Skeletal muscle satellite cell (primary cell): ENCODE results near the gene UNC5A.

ENCODE experiments used
- H3K27me3 ChIP-seq: 2 replicates; pipeline ENCODE4 v1.7.0; 2013; ENCODE audit warnings: low read length; ENCODE audit not compliant: control insufficient read depth, insufficient read depth
- H3K36me3 ChIP-seq: 2 replicates; pipeline ENCODE4 v1.7.0; 2013; ENCODE audit warnings: mild to moderate bottlenecking, control low read depth, low read length; ENCODE audit not compliant: insufficient read depth
- H3K4me1 ChIP-seq: 2 replicates; pipeline ENCODE4 v1.7.0; 2013; ENCODE audit warnings: low read length; ENCODE audit not compliant: control insufficient read depth, insufficient read depth
- H3K4me2 ChIP-seq: 2 replicates; pipeline ENCODE4 v1.7.0; 2013; ENCODE audit warnings: mild to moderate bottlenecking, low read length
- H3K4me3 ChIP-seq: 2 replicates; pipeline ENCODE4 v1.7.0; 2013; ENCODE audit warnings: low read length
- H3K9ac ChIP-seq: 2 replicates; pipeline ENCODE4 v1.7.0; 2013; ENCODE audit warnings: mild to moderate bottlenecking, low read depth, low read length, moderate library complexity
- H3K9me3 ChIP-seq: replicated peaks from 2 replicates; pipeline ENCODE4 v1.7.0; 2013; ENCODE audit warnings: mild to moderate bottlenecking, control low read depth, low read length

UNC5A gene

DNA sequence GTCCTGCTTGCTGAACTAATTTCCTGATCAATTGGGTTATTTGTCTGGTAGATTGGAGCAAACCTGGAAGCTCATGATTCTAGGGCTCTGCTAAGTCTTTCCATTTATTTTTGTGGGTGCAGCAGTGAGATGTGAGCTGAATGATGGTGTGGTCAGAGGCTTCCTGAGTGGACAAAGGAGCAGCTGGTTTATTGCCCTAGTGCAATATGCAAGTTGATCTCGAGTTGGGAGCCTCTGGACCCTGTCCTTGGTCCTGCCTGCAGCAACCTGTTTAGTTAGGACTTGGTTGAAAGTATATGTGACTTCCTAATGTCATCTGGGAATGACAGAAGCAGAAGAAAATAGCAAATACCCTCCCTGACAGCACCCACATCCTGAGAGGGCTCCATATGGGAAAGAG, 4.2 kb upstream of the UNC5A start:
- Histone ChIP-seq H3K9me3 (no peaks in the 10 kb centered on the region), H3K4me3 (no peak overlapping the region), H3K4me1 (peaks cover 5% of the 10 kb centered on the region), H3K4me2 (no peak overlapping the region), H3K27me3 (peaks cover 50% of the 10 kb centered on the region), H3K9ac (no peak overlapping the region), H3K36me3 (no peaks in the 10 kb centered on the region)

DNA sequence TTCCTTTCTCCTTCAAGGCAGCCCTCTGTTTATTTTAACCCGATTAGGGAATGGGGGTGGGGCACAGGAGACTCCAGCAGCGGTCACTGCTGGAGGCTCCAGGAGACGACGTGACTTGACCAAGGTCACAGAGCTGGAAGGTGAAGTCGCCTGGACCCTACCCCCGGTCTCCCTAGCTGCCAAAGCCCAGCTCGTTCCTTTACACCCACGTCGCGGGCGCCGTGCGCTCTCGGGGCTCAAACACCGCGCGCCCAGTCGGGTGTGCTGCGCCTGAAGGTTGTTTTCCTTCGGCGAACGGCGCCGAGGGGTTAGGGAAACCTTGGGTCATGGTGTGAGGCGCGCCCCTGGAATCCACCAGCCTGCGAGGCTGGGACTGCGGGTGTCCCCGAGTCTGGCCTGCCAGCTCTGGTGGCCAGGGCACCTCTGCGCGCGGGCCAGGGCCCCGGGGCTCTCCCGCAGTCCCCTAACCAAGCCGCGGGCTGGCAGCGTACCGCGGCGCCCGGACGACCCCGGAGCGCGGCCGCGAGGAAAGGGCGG, 747 bp upstream of the UNC5A start:
- H3K27me3 ChIP-seq = peaks cover 66% of the 10 kb centered on the region
- H3K4me2 ChIP-seq = peak overlapping the region; percentile 73
- H3K9me3 ChIP-seq = no peaks in the 10 kb centered on the region
- peaks cover 6% of the 10 kb centered on the region for H3K4me1 ChIP-seq
- no peak overlapping the region for H3K9ac ChIP-seq
- H3K4me3 ChIP-seq = no peak overlapping the region
- no peaks in the 10 kb centered on the region for H3K36me3 ChIP-seq

DNA sequence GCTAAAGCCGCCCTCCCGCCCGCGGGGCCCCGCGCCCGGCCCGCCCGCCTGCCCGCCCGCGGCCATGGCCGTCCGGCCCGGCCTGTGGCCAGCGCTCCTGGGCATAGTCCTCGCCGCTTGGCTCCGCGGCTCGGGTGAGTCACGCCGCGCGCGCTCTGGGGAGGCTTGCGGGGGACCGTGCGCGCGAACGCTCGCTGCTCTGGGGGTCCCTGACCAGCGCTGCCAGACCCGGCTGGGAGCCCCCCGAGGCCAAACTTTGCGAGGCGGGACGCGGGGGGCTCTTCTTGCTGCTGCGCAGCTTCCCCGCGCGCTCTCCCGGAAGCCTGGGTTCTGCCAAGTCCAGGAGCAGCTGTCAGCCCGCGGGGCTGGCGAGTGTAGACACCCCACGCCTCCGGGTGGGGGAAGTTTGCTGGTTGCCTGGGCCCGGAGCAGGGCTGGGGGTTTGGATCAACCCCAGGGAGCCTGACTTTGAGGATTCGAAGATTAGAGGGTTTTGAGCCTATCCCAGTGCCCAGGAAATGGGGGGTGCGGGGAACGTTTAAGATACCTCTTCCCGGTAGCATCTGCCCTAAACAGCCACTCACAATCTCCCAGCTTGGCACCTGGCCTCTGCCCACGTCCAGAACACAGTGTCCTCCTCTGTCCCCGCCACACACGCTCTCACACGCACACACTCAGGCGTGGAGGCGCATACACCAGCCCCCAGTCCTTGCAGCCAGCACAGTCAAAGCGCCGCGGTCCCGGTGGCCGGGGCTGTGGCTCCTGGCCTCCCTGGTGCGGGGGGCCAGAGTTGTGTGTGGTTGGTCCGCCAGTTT, 535 bp downstream of the UNC5A start:
- H3K4me1 ChIP-seq = peaks cover 6% of the 10 kb centered on the region
- no peaks in the 10 kb centered on the region for H3K36me3 ChIP-seq
- H3K9ac ChIP-seq = no peak overlapping the region
- H3K9me3 ChIP-seq = no peaks in the 10 kb centered on the region
- H3K4me3 ChIP-seq = peak overlapping the region; percentile 50
- peaks cover 71% of the 10 kb centered on the region for H3K27me3 ChIP-seq
- H3K4me2 ChIP-seq = peak overlapping the region; percentile 73

DNA sequence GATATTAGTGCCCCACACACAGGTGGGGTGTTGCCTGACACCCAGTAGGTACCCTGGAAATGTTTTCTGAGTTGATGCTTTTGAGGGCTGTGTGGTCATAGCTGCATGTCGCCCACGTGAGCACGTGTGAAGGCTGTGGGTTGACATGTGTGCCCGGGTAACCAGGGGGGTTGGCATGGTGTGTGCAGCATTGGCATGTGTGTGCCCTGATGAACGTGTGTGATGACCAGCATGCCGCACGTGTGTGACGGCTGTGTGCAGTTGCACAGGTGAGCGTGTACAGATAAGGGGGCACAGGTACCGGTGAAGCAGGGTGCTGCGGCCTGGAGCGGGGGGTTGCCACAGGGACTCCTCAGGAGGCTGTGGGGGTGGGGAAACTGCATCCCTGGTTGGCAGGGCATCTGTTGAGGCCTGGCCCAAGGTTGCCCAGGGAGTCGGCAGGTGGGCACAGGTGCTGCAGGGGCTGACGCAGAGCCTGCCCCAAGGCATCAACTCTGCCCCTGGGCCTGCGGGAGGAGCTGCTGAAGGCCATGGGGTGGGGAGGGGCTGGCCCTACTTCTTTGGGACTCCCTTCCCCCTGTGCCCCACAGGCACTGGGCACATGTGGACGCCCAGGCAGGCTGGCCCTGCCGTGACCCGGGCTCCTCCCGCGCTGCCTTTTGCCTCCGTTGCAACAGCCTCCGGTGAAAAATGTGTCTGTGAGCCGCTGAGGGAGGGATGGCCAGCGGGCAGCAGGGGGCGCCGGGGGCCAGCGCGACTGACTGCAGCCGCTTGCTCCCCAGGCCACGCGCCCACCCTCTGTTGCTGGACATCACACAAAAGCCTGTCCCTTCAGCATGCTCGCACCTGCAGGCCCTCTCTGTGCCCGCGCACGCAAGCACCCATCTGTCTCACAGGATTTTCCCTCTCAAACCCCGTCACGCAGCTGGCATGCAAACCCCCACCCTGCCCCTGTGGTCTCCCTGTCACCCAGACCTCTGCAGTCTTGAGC, 2.2 kb downstream of the UNC5A start:
- H3K27me3 ChIP-seq = peaks cover 75% of the 10 kb centered on the region

DNA sequence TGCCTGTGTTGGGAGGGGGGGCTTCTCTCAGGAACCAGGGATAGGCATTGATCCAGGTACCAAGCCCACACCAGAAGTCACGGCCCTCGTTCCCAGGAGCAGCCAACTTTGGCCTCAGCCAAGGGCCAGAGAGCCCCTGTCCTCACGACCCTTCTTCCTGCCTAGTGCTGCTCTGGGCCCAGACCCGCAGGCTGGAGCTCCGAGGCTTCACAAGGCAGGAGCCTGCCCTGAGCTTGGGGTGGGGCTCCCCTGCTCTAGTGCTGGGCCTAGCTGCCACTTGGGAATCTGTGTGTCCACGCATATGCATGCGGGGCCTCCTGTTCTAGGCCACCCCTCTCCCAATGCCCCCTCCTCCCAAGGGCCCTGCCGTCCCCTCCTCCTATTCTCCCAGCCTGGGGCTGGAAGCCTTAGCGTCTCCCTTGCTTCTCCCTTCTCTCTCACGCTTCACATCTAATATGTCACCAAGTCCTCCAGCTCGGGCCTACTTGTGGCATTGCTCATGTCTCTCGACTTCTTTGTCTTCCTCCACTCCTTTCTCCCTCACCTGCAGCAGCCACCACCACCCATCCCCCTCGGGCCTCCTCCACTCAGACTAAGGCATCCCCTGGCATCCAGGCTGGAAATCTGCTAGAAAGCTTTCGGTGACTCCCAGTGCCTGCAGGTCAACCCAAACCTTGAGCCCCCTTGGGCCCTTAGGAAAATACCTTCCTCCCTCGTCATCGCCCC, 3.4 kb downstream of the UNC5A start:
- peaks cover 6% of the 10 kb centered on the region for H3K4me1 ChIP-seq
- H3K27me3 ChIP-seq = peaks cover 77% of the 10 kb centered on the region
- no peak overlapping the region for H3K9ac ChIP-seq
- H3K4me3 ChIP-seq = no peak overlapping the region
- H3K36me3 ChIP-seq = no peaks in the 10 kb centered on the region
- no peak overlapping the region for H3K4me2 ChIP-seq
- no peaks in the 10 kb centered on the region for H3K9me3 ChIP-seq

More for the DNA sequence above, 2.2 kb downstream of the UNC5A start:
- no peaks in the 10 kb centered on the region for H3K9me3 ChIP-seq
- H3K9ac ChIP-seq = no peak overlapping the region
- no peak overlapping the region for H3K4me3 ChIP-seq
- peaks cover 6% of the 10 kb centered on the region for H3K4me1 ChIP-seq
- no peak overlapping the region for H3K4me2 ChIP-seq
- H3K36me3 ChIP-seq = no peaks in the 10 kb centered on the region

DNA sequence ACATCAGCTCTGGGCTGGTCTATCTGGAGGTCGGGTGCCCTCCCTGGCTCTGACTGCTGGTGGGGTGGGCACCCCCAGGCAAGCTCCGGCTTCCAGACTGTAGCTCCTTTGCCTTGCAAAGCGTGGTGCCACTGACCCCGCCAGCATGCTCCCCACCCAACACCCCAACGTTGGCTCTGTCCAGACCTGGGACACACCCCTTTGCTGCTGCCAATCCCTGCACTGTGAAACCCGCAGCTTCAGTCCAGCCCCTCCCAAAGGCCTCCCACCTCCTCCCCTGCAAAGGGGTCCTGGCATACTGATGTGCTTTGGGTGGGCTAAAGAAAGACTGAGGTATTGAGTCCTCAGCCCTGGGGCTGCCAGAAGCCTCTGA, 3.9 kb downstream of the UNC5A start:
- peaks cover 77% of the 10 kb centered on the region for H3K27me3 ChIP-seq
- H3K4me1 ChIP-seq = peaks cover 6% of the 10 kb centered on the region
- H3K9me3 ChIP-seq = no peaks in the 10 kb centered on the region

DNA sequence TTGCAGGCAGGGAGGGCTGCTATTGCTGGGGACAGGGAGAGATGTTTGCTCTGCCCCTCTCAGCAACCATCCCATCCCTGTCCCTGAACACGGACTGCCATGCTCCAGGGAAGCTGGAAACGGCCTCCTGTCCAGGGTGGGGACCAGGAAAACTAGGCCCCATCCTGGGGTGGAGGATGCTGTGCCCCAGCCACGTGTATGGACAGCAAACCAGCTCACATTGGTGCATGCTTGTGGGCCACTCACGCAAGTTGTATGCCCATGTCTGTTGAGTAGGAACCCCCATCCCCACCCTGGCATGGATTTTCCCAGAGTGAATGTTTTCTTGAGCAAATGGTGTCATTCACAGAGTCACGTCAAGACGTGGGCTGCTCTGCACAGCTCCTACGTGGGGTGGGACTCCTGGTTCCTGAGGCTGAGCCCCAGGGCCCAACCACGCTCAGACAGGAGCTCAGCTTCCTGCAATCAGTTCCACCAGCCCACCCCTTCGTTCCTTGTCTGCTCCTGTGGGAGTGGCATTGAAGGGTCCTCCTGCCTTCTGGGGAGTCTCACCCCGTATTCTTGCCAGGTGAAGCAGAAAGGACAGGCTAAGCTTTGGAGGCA, 4.6 kb downstream of the UNC5A start:
- no peaks in the 10 kb centered on the region for H3K9me3 ChIP-seq
- H3K4me1 ChIP-seq = peaks cover 6% of the 10 kb centered on the region
- H3K36me3 ChIP-seq = no peaks in the 10 kb centered on the region
- H3K9ac ChIP-seq = no peak overlapping the region
- H3K4me2 ChIP-seq = no peak overlapping the region
- peaks cover 75% of the 10 kb centered on the region for H3K27me3 ChIP-seq
- H3K4me3 ChIP-seq = no peak overlapping the region

More for the DNA sequence above, 3.9 kb downstream of the UNC5A start:
- no peak overlapping the region for H3K4me3 ChIP-seq
- H3K4me2 ChIP-seq = no peak overlapping the region
- no peaks in the 10 kb centered on the region for H3K36me3 ChIP-seq
- H3K9ac ChIP-seq = no peak overlapping the region

DNA sequence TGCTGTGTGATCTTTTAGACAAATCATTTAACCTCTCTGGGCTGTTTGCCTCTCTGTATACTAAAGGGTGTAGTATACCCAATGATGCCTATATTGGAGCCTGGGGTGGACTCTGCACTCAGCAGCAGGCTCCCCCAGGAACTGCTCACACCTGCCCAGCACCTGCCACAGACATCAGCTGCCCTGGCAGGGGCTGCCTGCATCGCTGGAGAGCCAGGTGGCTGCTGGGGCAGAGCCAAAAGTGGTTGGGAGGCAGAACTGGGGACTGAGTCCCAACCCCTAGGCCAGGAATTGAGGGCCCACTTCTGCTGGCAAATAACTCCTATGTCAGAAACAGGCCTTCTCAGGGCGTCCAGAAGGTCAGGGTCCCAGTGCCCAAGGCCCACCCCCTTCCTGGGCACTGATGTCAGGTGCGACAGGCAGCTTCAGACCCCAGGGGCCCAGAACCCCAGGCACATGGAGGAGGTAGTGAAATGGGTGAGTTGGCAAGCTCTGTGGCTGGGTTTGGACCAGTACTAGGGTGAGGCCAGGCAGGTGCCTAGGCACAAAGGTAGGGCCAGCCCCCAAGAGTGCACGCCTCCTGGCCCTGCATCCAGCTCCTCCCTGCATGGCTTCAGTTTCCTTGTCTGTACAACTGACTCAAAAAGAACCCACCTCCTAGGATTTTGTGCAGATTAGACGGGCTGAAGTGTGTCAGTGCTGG, 5.8 kb downstream of the UNC5A start:
- Histone ChIP-seq H3K9ac (no peak overlapping the region), H3K4me1 (no peaks in the 10 kb centered on the region), H3K9me3 (no peaks in the 10 kb centered on the region), H3K27me3 (peaks cover 79% of the 10 kb centered on the region), H3K36me3 (no peaks in the 10 kb centered on the region), H3K4me3 (no peak overlapping the region), H3K4me2 (no peak overlapping the region)

DNA sequence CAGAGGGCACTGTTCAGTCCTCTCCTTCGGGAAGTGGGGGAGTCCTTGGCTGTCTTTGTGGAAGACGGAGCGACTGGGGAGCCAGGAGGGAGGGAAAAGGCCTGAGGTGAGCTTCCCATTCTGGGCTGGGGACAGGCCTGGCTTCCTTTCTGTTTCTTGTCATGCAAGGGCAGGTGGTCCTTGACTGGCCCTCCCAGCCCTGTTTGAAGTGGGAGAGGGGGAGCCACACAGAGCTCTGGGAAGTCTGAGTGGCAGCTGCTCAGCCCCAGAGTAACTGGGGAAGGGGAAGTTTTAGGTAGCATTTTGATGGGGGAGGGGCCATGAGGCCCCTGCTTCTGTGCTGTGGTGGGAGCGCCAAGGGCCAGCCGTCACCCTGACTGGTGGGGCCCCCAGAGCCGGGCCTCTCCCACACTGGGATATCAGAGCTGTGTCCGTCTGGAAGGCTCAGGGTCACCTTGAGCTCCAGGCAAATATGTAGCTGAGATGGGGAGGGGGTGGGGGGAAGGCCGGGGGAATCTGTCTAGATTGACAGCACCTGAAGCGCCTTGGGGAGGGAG, 6.5 kb downstream of the UNC5A start:
- Histone ChIP-seq H3K9ac (no peak overlapping the region), H3K36me3 (no peaks in the 10 kb centered on the region), H3K4me2 (no peak overlapping the region), H3K4me3 (no peak overlapping the region), H3K4me1 (no peaks in the 10 kb centered on the region), H3K27me3 (peaks cover 79% of the 10 kb centered on the region), H3K9me3 (no peaks in the 10 kb centered on the region)

DNA sequence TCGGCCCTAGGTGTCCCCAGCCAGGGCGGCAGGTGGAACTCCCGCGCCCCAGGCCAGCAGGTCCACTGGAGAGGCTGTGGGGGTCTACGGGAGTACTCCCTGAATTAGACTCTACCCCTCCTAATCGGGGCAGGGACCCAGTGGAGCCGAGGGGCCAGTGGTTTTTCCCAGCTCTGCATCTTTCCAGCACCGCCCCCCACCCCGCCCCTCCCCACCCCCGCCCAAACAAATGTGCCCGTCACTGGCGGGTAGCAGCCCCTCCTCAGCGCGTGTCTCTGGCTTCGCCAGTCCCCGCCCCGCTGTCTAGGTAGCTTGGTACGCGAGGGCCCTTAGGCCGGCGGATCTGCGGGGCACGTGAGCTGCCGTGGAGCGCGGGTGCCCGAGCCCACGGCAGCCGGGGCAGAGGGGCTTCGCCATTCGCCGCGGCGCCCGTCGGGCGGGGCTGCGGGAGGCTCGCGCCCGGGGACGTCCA, 7.0 kb downstream of the UNC5A start:
- Histone ChIP-seq H3K4me2 (peak overlapping the region; percentile 76), H3K4me1 (no peaks in the 10 kb centered on the region), H3K9ac (no peak overlapping the region), H3K9me3 (no peaks in the 10 kb centered on the region), H3K27me3 (peaks cover 76% of the 10 kb centered on the region), H3K4me3 (no peak overlapping the region), H3K36me3 (no peaks in the 10 kb centered on the region)
